Caco-2 (cell line): ENCODE results near the gene SCN8A. TPM values are rescaled to one million over a fixed set of nuclear protein-coding genes. Genes with fewer than 3 reads are reported as not detected.

Experiments
- BruUV-seq: library from RNA; stranded (reverse); fragments of 400-500 nt; replicated peaks from 2 replicates; lab custom pipeline; 2021; lab: Mats Ljungman, UMichigan
- CTCF ChIA-PET: fragments of 300-600 bp; sonication (Branson Sonifier 250); formaldehyde crosslinking; loops from one replicate; lab custom pipeline; 2022; ENCODE audit warnings: antibody characterized with exemption; lab: Charles Lee
- POLR2A ChIA-PET: fragments of 300-600 bp; sonication (Branson Sonifier 250); formaldehyde crosslinking; loops from one replicate; lab custom pipeline; 2022; ENCODE audit warnings: antibody characterized with exemption; lab: Charles Lee
- DNase-seq, 2 experiments: peaks; one replicate each; pipeline versions ENCODE4 v3.0.0 to v3.0.0-alpha.2; 2020 to 2022
- H3K27me3 ChIP-seq: replicated peaks from 2 replicates; pipeline ENCODE4 v1.6.0; 2011; ENCODE audit warnings: low read length; ENCODE audit not compliant: control insufficient read depth, insufficient read depth
- H3K36me3 ChIP-seq: 2 replicates; pipeline ENCODE4 v1.5.1; 2011; ENCODE audit warnings: low read length; ENCODE audit not compliant: control insufficient read depth, insufficient read depth
- H3K4me1 ChIP-seq: fragments of 250-450 bp; sonication (Bioruptor Pico); 2 replicates; pipeline ENCODE4 v1.5.1; 2020; ENCODE audit warnings: mild to moderate bottlenecking
- H3K4me3 ChIP-seq: 2 replicates; pipeline ENCODE4 v1.5.1; 2011; ENCODE audit warnings: low read depth, mild to moderate bottlenecking, control low read depth, low read length
- H3K9me3 ChIP-seq: fragments of 250-450 bp; sonication (Bioruptor Pico); 2 replicates; pipeline ENCODE4 v1.5.1; 2020; ENCODE audit warnings: mild to moderate bottlenecking, moderate library complexity
- H3K27ac Mint-ChIP-seq: one replicate; pipeline ENCODE4 v1.8.0; 2022; ENCODE audit warnings: mixed read lengths; ENCODE audit not compliant: unreplicated experiment
- H3K27me3 Mint-ChIP-seq: one replicate; pipeline ENCODE4 v1.8.0; 2022; ENCODE audit warnings: mixed read lengths; ENCODE audit not compliant: insufficient read depth, unreplicated experiment
- H3K36me3 Mint-ChIP-seq: one replicate; pipeline ENCODE4 v1.8.0; 2022; ENCODE audit warnings: mild to moderate bottlenecking, mixed read lengths; ENCODE audit not compliant: insufficient read depth, unreplicated experiment
- H3K4me1 Mint-ChIP-seq: one replicate; pipeline ENCODE4 v1.8.0; 2022; ENCODE audit warnings: low read depth, mixed read lengths; ENCODE audit not compliant: unreplicated experiment
- H3K4me3 Mint-ChIP-seq: one replicate; pipeline ENCODE4 v1.8.0; 2022; ENCODE audit warnings: mild to moderate bottlenecking, moderate library complexity, mixed read lengths; ENCODE audit not compliant: unreplicated experiment
- H3K9me3 Mint-ChIP-seq: one replicate; pipeline ENCODE4 v1.8.0; 2022; ENCODE audit warnings: mixed read lengths; ENCODE audit not compliant: unreplicated experiment
- intact Hi-C: fragments of 100-400 bp; cut with micrococcal nuclease; formaldehyde crosslinking; loops from one replicate; pipeline ENCODE4 v1.10.0; 2022; ENCODE audit not compliant: unreplicated experiment
- total RNA-seq: library from RNA; stranded (reverse); gene quantifications from 2 replicates; pipeline ENCODE4 v1.2.3, GENCODE V29; 2022
- TF ChIP-seq, protein P1 (sequence below), 2 experiments: fragments of 200-600 bp in 1 of 2; IDR thresholded peaks; 1 replicate in 1 of 2; 2 replicates in 1 of 2; pipeline versions ENCODE4 v1.5.1 to v1.8.0; 2011 to 2022; ENCODE audit warnings: antibody characterized with exemption in 1 of 2, control low read depth in 1 of 2, inconsistent platforms in 1 of 2, low read depth in 1 of 2, low read length in 1 of 2, mild to moderate bottlenecking in 1 of 2, moderate library complexity in 1 of 2; ENCODE audit not compliant: insufficient read depth in 1 of 2, severe bottlenecking in 1 of 2, unreplicated experiment in 1 of 2

Gene SCN8A
- total RNA-seq, 1 experiment from 2014 or later: 16.5 TPM

GRCh38 chr12:51726931-51727330 lies 135.9 kb downstream of the SCN8A start:
- H3K36me3 Mint-ChIP-seq: no peaks in the 10 kb centered on the region
- H3K27ac Mint-ChIP-seq: no peak overlapping the region
- TF ChIP-seq, protein P1, sequence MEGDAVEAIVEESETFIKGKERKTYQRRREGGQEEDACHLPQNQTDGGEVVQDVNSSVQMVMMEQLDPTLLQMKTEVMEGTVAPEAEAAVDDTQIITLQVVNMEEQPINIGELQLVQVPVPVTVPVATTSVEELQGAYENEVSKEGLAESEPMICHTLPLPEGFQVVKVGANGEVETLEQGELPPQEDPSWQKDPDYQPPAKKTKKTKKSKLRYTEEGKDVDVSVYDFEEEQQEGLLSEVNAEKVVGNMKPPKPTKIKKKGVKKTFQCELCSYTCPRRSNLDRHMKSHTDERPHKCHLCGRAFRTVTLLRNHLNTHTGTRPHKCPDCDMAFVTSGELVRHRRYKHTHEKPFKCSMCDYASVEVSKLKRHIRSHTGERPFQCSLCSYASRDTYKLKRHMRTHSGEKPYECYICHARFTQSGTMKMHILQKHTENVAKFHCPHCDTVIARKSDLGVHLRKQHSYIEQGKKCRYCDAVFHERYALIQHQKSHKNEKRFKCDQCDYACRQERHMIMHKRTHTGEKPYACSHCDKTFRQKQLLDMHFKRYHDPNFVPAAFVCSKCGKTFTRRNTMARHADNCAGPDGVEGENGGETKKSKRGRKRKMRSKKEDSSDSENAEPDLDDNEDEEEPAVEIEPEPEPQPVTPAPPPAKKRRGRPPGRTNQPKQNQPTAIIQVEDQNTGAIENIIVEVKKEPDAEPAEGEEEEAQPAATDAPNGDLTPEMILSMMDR (IDR thresholded peaks at IDR 0.05; ENCODE audit: insufficient read depth in 1 of 2, low read depth in 1 of 2, low read length in 1 of 2, severe bottlenecking in 1 of 2, unreplicated experiment in 1 of 2): no peak
- H3K4me1 Mint-ChIP-seq: no peaks in the 10 kb centered on the region
- no peaks in the 10 kb centered on the region for H3K27me3 Mint-ChIP-seq
- H3K4me3 Mint-ChIP-seq: no peak overlapping the region
- Histone ChIP-seq H3K4me1 (no peaks in the 10 kb centered on the region), H3K4me3 (no peak overlapping the region), H3K9me3 (no peaks in the 10 kb centered on the region), H3K27me3 (no peaks in the 10 kb centered on the region), H3K36me3 (no peaks in the 10 kb centered on the region; the same call in 1 of the 2 replicates)
- intact Hi-C loops: no loop called here
- ChIA-PET CTCF (no interaction called here), POLR2A (no interaction called here)
- no TSS peak for BruUV-seq
- no peak for DNase-seq
- no peaks in the 10 kb centered on the region for H3K9me3 Mint-ChIP-seq

DNA sequence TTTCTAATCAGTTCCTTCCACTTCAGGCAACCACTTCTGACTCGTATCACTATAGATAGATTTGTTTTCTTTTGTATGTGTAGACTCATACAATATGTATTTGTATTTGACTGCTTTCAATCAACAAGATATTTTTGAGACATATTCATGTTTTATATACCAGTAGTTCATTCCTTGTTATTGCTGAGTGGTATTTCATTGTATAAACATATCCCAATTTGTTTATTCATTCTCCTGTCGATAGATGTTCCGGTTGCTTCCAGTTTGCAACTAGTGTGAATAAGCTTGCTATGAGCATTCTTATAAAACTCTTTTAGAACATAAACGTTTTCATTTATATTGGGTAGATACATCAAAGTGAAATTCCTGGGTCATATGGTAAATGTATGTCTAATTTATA lies 138.3 kb downstream of the SCN8A start:
- Mint-ChIP-seq H3K4me3 (no peak overlapping the region), H3K27me3 (no peaks in the 10 kb centered on the region), H3K36me3 (no peaks in the 10 kb centered on the region), H3K9me3 (peaks cover 15% of the 10 kb centered on the region), H3K27ac (no peak overlapping the region), H3K4me1 (no peaks in the 10 kb centered on the region)
- Histone ChIP-seq H3K27me3 (no peaks in the 10 kb centered on the region), H3K9me3 (peaks cover 14% of the 10 kb centered on the region), H3K36me3 (no peaks in the 10 kb centered on the region; the same call in 1 of the 2 replicates), H3K4me1 (no peaks in the 10 kb centered on the region), H3K4me3 (no peak overlapping the region)
- no peak for DNase-seq
- TF ChIP-seq, protein P1 (IDR thresholded peaks at IDR 0.05; ENCODE audit: insufficient read depth in 1 of 2, low read depth in 1 of 2, low read length in 1 of 2, severe bottlenecking in 1 of 2, unreplicated experiment in 1 of 2): no peak
- CTCF ChIA-PET: no interaction called here
- BruUV-seq: no TSS peak
- intact Hi-C loops: no loop called here
- POLR2A ChIA-PET: no interaction called here

DNA sequence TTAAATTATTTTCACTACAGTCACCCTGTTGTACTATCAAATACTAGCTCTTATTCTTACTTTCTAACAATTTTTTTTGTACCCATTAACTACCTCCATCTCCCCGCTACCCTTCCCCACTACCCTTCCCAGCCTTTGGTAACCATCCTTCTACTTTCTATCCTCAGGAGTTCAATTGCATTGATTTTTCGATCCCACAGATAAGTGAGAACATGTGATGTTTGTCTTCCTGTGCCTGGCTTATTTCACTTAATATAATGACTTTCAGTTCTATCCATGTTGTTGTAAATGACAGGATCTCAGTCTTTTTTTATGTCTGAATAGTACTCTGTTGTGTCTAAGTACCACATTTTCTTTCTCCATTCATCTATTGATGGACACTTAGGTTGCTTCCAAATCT lies 139.7 kb downstream of the SCN8A start:
- Histone ChIP-seq H3K27me3 (no peaks in the 10 kb centered on the region), H3K4me1 (no peaks in the 10 kb centered on the region), H3K4me3 (no peak overlapping the region), H3K36me3 (no peaks in the 10 kb centered on the region; the same call in 1 of the 2 replicates), H3K9me3 (peaks cover 14% of the 10 kb centered on the region)
- Mint-ChIP-seq H3K27me3 (no peaks in the 10 kb centered on the region), H3K27ac (no peak overlapping the region), H3K9me3 (peaks cover 16% of the 10 kb centered on the region), H3K4me3 (no peak overlapping the region), H3K36me3 (no peaks in the 10 kb centered on the region), H3K4me1 (no peaks in the 10 kb centered on the region)
- DNase-seq: no peak
- ChIA-PET POLR2A (no interaction called here), CTCF (no interaction called here)
- intact Hi-C loops: no loop called here
- no TSS peak for BruUV-seq
- TF ChIP-seq, protein P1 (IDR thresholded peaks at IDR 0.05; ENCODE audit: insufficient read depth in 1 of 2, low read depth in 1 of 2, low read length in 1 of 2, severe bottlenecking in 1 of 2, unreplicated experiment in 1 of 2): no peak
